ENCODE measurements around the gene SSTR4. TPM values are rescaled to one million over a fixed set of nuclear protein-coding genes. Genes with fewer than 3 reads are reported as not detected.

SSTR4 gene
- total RNA-seq, 1 donor from 2014 or later = not detected

- peaks cover 19% of the 10 kb centered on the region for H3K4me1 Mint-ChIP-seq (ENCODE audit: low read depth)
- no peak overlapping the region for H3K4me3 Mint-ChIP-seq (ENCODE audit: unreplicated experiment)
- H3K27me3 Mint-ChIP-seq (ENCODE audit: low read depth) = peaks cover 2% of the 10 kb centered on the region
- no peak for TF ChIP-seq CTCF (IDR thresholded peaks at IDR 0.05)
- H3K9me3 Mint-ChIP-seq (ENCODE audit: low read depth) = no peaks in the 10 kb centered on the region
- H3K36me3 Mint-ChIP-seq (ENCODE audit: low read depth) = no peaks in the 10 kb centered on the region
- no peak for DNase-seq (ENCODE audit: low spot score)
- no peak overlapping the region for H3K27ac Mint-ChIP-seq (ENCODE audit: unreplicated experiment)
Observed at GRCh38 chr20:23082846-23083552, 47.9 kb downstream of the SSTR4 start.

GRCh38 chr20:23083553-23084220, 48.6 kb downstream of the SSTR4 start:
- Mint-ChIP-seq H3K4me3 (ENCODE audit: unreplicated experiment) (no peak overlapping the region), H3K9me3 (ENCODE audit: low read depth) (no peaks in the 10 kb centered on the region)
- TF ChIP-seq CTCF (IDR thresholded peaks at IDR 0.05) = no peak

GRCh38 chr20:23084282-23084844, 49.3 kb downstream of the SSTR4 start:
- Mint-ChIP-seq H3K4me1 (ENCODE audit: low read depth) (peaks cover 19% of the 10 kb centered on the region), H3K4me3 (ENCODE audit: unreplicated experiment) (no peak overlapping the region), H3K9me3 (ENCODE audit: low read depth) (no peaks in the 10 kb centered on the region), H3K27me3 (ENCODE audit: low read depth) (no peaks in the 10 kb centered on the region), H3K36me3 (ENCODE audit: low read depth) (no peaks in the 10 kb centered on the region), H3K27ac (ENCODE audit: unreplicated experiment) (no peak overlapping the region)
- no peak for TF ChIP-seq CTCF (IDR thresholded peaks at IDR 0.05)
- DNase-seq (ENCODE audit: low spot score) = no peak

More at GRCh38 chr20:23083553-23084220, 48.6 kb downstream of the SSTR4 start:
- DNase-seq (ENCODE audit: low spot score) = no peak
- Mint-ChIP-seq H3K27me3 (ENCODE audit: low read depth) (peaks cover 2% of the 10 kb centered on the region), H3K4me1 (ENCODE audit: low read depth) (peaks cover 19% of the 10 kb centered on the region), H3K36me3 (ENCODE audit: low read depth) (no peaks in the 10 kb centered on the region), H3K27ac (ENCODE audit: unreplicated experiment) (no peak overlapping the region)

GRCh38 chr20:23084845-23085365, 49.8 kb downstream of the SSTR4 start:
- Mint-ChIP-seq H3K4me1 (ENCODE audit: low read depth) (peaks cover 19% of the 10 kb centered on the region), H3K27ac (ENCODE audit: unreplicated experiment) (no peak overlapping the region), H3K36me3 (ENCODE audit: low read depth) (no peaks in the 10 kb centered on the region), H3K9me3 (ENCODE audit: low read depth) (no peaks in the 10 kb centered on the region), H3K4me3 (ENCODE audit: unreplicated experiment) (no peak overlapping the region), H3K27me3 (ENCODE audit: low read depth) (no peaks in the 10 kb centered on the region)
- no peak for TF ChIP-seq CTCF (IDR thresholded peaks at IDR 0.05)
- no peak for DNase-seq (ENCODE audit: low spot score)

- H3K9me3 Mint-ChIP-seq (ENCODE audit: low read depth) = no peaks in the 10 kb centered on the region
- TF ChIP-seq CTCF (IDR thresholded peaks at IDR 0.05) = no peak
- no peak overlapping the region for H3K27ac Mint-ChIP-seq (ENCODE audit: unreplicated experiment)
- H3K4me3 Mint-ChIP-seq (ENCODE audit: unreplicated experiment) = no peak overlapping the region
- no peaks in the 10 kb centered on the region for H3K27me3 Mint-ChIP-seq (ENCODE audit: low read depth)
- DNase-seq (ENCODE audit: low spot score) = no peak
- H3K36me3 Mint-ChIP-seq (ENCODE audit: low read depth) = no peaks in the 10 kb centered on the region
- peaks cover 19% of the 10 kb centered on the region for H3K4me1 Mint-ChIP-seq (ENCODE audit: low read depth)
Observed at GRCh38 chr20:23085436-23086055, 50.4 kb downstream of the SSTR4 start.

All from chondrocyte (in vitro differentiated cells).